Measurements from ENCODE around the gene ATP8B2.
"Not testable (repeated sequence)": the region's sequence is repeated elsewhere in the genome, so short reads cannot be mapped to it uniquely, and the experiment has no call there.

The ATP8B2 gene

DNA sequence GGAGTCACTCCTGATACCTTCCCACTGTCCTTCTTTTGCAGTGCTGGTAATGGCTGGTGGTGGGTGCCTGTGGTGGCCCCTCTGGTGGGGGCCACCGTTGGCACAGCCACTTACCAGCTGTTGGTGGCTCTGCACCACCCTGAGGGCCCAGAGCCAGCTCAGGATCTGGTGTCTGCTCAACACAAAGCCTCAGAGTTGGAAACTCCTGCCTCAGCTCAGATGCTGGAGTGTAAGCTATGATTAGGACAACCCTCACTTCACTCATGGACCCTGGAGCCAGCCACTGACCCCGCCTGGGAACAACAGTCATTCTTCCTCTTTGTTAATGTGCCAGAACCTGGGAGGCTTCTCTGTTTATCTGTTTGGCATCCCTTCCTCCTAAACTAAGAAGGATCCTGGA is 1.1 kb upstream of the ATP8B2 start:
- no peak for DNase-seq

- no peak for DNase-seq
These were observed 539 bp downstream of the ATP8B2 start for GRCh38 chr1:154325583-154326545.

- DNase-seq = no peak
These were observed 1.5 kb downstream of the ATP8B2 start for GRCh38 chr1:154326546-154327465.

GRCh38 chr1:154327466-154328317 is 2.4 kb downstream of the ATP8B2 start:
- DNase-seq = peak; percentile 45

DNA sequence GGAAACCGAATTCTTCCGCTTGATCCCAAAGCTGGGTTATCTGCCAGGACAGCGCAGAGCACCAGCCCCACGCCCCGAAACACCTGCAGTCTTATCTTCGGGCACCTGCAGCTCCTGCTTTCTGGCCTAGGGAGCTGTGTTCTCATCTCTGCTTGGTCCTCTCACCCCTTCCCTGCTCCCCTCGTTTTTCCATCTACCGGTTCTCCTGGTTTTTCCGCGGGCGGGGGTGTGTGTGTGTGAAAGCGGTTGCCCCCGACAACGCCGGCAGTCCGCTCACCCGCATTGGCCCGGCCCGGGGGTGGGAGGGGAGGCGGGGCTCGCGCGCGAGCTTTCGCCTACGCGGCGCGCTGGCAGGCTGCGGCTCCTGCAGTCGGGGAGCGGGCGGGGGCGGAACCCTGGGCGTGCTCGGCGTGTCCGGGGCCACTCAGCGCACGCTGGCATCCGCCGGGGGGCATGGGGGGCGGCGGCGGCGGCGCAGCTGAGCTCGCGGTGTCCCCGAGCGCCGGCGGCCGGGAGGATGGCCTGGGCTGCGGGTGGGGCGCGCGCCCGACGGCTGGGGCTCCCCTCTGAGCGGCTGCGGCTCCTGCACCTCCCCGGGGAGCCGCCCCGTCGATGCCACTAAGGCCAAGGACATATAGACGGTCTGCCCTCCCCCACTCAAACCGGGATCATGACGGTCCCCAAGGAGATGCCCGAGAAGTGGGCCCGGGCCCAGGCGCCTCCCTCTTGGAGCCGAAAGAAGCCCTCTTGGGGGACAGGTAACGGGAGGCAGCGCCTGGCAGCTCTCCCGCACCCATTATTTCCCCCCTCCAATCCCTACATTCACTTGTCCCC is 3.2 kb downstream of the ATP8B2 start:
- DNase-seq = peak; percentile 51

GRCh38 chr1:154329152-154329521 is 3.8 kb downstream of the ATP8B2 start:
- no peak for DNase-seq

DNA sequence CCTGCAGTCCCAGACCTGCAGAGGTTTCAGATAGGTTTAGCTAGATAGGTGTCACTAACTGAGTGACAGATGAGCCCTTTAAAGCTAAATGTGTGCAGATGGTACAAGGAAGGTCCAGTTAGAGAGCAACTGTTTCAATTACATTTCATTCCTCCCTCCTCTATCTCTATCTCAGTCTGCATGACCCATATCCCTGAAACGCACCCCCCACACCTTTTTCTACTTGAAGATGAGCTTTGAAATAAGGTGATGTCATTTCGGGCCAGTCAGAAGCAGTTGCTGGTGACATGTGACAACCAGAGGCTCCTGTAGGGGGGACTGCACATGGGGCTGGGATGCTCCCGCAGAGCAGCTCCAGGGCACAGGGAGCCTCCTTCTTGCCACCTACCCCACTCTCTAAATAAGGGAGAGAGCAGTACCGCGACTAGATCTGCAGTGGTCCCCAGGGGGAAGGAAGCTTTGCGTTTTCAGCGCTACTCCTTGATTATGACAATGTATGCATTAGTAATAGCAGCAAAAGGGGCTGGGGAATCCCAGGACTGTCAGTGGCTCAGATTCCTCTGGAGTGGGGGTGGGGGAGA is 4.3 kb downstream of the ATP8B2 start:
- peak; percentile 36 for DNase-seq

DNA sequence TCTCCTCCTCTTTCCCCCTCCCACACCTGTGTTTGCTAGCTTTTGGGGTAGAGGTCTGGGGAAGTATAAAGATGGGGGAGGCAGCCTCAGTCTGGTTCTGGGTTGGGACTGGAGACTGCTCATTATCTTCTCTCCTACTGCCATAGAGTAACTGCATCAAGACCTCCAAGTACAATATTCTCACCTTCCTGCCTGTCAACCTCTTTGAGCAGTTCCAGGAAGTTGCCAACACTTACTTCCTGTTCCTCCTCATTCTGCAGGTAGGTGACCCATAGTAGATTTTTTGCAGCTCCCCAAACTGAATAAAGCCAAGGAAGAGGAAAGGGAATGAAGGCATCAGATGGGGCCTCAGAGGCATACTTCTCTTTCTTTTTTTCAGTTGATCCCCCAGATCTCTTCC is 5.3 kb downstream of the ATP8B2 start:
- DNase-seq = no peak

GRCh38 chr1:154334079-154335024 is 9.0 kb downstream of the ATP8B2 start:
- DNase-seq = no peak

- peak; percentile 70 for DNase-seq
These were observed 9.8 kb downstream of the ATP8B2 start for GRCh38 chr1:154335025-154335714.

DNA sequence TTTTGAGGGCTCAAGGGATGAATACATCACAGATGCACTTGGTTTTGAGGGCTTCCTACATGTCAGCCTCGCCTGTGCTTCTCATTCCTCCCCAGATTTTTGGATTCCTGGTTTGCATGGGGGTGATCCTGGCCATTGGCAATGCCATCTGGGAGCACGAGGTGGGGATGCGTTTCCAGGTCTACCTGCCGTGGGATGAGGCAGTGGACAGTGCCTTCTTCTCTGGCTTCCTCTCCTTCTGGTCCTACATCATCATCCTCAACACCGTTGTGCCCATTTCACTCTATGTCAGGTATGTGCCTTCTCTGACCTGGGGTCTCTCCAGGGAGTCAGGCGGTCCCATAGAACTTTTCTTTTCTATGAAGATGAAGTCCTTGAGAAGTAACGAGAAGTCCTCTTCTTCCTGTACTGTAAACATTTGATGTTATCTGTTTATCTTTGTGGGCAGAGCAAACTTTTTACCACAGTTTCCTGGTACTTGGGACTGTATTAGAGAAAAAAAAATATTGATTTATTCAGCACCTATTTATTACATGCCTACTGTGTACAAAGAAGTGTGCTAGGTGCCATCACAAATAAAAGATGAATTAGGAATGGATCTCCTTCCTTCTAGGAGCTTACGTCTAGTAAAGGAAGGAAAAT is 12.0 kb downstream of the ATP8B2 start:
- no peak for DNase-seq

- DNase-seq = no peak
These were observed 13.6 kb downstream of the ATP8B2 start for GRCh38 chr1:154338875-154339274.

- not testable (repeated sequence) for DNase-seq
These were observed 16.0 kb downstream of the ATP8B2 start for GRCh38 chr1:154341366-154341765.

DNA sequence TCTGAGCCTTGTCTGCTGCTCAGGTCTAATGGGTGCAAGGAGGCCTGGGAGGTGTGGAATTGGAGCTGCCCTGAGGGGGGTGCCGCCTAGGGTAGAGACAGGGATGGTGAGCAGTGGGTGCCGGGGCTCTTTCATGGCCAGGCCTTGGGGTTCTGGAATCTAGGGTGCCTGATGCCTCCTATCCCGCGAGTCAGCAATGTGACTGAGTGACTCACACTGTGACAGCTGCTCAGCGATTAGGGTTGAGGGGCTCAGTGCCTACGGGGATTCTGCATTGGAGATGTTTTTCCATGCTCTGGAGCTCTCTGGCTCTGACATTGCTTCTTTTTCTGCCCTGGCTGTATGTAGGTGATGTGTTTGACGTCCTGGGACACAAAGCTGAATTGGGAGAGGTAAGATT is 16.8 kb downstream of the ATP8B2 start:
- DNase-seq = no peak

DNA sequence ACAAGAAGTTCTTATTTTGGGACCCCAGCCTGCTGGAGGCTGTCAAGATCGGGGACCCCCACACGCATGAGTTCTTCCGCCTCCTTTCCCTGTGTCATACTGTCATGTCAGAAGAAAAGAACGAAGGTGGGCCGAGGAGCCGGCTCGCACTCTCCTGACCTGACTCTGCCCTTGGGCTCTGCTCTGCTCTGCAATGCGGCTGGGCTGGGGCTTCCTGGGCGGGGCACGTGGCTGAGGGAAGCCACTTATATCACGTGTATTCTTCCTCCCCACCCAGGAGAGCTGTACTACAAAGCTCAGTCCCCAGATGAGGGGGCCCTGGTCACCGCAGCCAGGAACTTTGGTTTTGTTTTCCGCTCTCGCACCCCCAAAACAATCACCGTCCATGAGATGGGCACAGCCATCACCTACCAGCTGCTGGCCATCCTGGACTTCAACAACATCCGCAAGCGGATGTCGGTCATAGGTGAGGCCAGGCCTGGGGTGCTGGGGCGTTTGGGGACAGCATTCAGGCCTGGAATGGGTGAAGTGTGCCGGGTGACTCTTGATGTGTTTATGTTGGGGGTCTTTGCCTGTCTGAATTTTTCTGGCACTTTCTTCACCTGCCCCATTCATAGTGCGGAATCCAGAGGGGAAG is 17.6 kb downstream of the ATP8B2 start:
- no peak for DNase-seq

DNA sequence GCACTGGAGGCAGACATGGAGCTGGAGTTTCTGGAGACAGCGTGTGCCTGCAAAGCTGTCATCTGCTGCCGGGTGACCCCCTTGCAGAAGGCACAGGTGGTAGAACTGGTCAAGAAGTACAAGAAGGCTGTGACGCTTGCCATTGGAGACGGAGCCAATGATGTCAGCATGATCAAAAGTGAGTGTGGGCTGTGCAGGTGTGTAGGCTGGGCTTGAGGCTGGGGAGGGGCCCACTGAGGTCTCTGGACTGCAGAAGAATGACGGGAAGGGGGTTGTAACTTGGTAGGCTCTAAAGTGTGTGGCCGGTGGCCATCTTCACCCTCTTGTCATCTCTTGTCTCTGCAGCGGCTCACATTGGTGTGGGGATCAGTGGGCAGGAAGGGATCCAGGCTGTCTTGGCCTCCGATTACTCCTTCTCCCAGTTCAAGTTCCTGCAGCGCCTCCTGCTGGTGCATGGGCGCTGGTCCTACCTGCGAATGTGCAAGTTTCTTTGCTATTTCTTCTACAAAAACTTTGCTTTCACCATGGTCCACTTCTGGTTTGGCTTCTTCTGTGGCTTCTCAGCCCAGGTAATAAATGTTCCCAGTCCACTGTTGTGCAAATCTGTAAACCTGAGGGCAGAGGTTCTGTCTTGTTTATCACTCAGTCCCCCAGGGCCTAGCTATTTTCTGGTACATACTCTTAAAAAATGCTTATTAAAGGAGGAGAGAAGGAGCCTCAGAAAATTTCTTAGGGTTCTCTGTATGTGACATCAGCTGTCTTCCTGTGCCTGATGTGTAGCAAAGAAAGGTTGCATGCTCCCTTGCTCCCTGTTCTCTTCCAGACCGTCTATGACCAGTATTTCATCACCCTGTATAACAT is 19.9 kb downstream of the ATP8B2 start:
- no peak for DNase-seq

GRCh38 chr1:154346276-154346917 is 21.1 kb downstream of the ATP8B2 start:
- no peak for DNase-seq
